ENCODE data around the gene SRSF12.
"Not testable (repeated sequence)": the region's sequence is repeated elsewhere in the genome, so short reads cannot be mapped to it uniquely, and the experiment has no call there.

SRSF12 gene

GRCh38 chr6:89071036-89071435 lies 46.8 kb downstream of the SRSF12 start:
- no peak for DNase-seq (ENCODE audit: low read depth)

- DNase-seq (ENCODE audit: low read depth) = no peak
Measured at GRCh38 chr6:89069536-89070163, 48.2 kb downstream of the SRSF12 start.

- no peak for DNase-seq (ENCODE audit: low read depth)
Measured at GRCh38 chr6:89068695-89069094, 49.2 kb downstream of the SRSF12 start.

- DNase-seq (ENCODE audit: low read depth) = no peak
Measured at GRCh38 chr6:89067796-89068195, 50.1 kb downstream of the SRSF12 start.

- no peak for DNase-seq (ENCODE audit: low read depth)
Measured at GRCh38 chr6:89066940-89067646, 50.8 kb downstream of the SRSF12 start.

- DNase-seq (ENCODE audit: low read depth) = not testable (repeated sequence)
Measured at GRCh38 chr6:89066121-89066520, 51.8 kb downstream of the SRSF12 start.

GRCh38 chr6:89064931-89065330 lies 52.9 kb downstream of the SRSF12 start:
- DNase-seq (ENCODE audit: low read depth) = not testable (repeated sequence)

GRCh38 chr6:89063881-89064280 lies 54.0 kb downstream of the SRSF12 start:
- no peak for DNase-seq (ENCODE audit: low read depth)

GRCh38 chr6:89059227-89059626 lies 58.6 kb downstream of the SRSF12 start:
- no peak for DNase-seq (ENCODE audit: low read depth)

GRCh38 chr6:89058627-89059026 lies 59.2 kb downstream of the SRSF12 start:
- DNase-seq (ENCODE audit: low read depth) = no peak

- no peak for DNase-seq (ENCODE audit: low read depth)
Measured at GRCh38 chr6:89057759-89058158, 60.1 kb downstream of the SRSF12 start.

GRCh38 chr6:89054208-89054607 lies 63.7 kb downstream of the SRSF12 start:
- no peak for DNase-seq (ENCODE audit: low read depth)

- DNase-seq (ENCODE audit: low read depth) = no peak
Measured at GRCh38 chr6:89051676-89052075, 66.2 kb downstream of the SRSF12 start.

- no peak for DNase-seq (ENCODE audit: low read depth)
Measured at GRCh38 chr6:89050697-89051096, 67.2 kb downstream of the SRSF12 start.

GRCh38 chr6:89050155-89050554 lies 67.7 kb downstream of the SRSF12 start:
- no peak for DNase-seq (ENCODE audit: low read depth)

- no peak for DNase-seq (ENCODE audit: low read depth)
Measured at GRCh38 chr6:89048985-89049384, 68.9 kb downstream of the SRSF12 start.

GRCh38 chr6:89048288-89048923 lies 69.5 kb downstream of the SRSF12 start:
- no peak for DNase-seq (ENCODE audit: low read depth)

GRCh38 chr6:89047473-89047872 lies 70.4 kb downstream of the SRSF12 start:
- no peak for DNase-seq (ENCODE audit: low read depth)

All from activated T-helper 9 cell treated with anti-CD3 and anti-CD28 coated beads, Interleukin-2, amount 50 U/mL, for 16 hours (primary cell).